Midbrain (tissue), 1 donor: ENCODE data around the gene BPIFB1.

Experiments
- DNase-seq: peaks from one replicate; lab custom pipeline; 2025; lab: John Stamatoyannopoulos, UW

Gene BPIFB1

DNA sequence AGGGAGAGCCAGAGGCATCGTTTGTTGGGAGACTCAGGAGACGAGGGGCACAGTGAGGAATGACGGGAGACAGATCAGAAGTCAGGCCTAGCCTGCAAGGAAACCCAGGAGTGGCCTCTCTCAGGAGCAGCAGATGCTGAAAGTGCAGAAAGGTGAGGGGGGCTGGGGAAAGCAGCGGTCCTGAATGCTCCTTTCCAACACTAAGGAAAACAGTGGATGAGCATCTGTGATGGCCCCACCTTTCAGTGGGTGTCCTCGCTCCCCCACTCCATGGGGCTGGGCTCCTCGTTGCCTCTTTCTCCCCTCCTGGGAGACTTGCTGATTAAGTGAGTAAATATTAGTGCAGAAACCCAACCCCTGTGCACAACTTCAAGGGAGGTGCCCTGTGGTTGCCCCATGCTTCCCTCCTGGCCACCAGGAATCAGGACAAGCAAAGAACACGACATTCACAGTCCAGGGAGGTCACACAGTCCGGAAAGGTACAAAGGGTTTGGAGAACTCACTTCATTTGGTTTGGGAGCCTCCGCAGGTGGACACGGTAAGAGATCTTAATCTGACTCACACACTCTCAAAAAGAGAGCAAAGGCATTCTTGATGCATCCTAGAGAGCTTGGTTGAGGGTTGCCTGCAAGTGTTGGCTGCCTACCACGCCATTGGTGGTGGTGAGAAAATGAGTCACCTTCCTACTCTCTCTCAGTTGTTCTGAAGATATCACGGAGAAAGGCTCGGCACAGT lies 9.7 kb upstream of the BPIFB1 start:
- no peak for DNase-seq

DNA sequence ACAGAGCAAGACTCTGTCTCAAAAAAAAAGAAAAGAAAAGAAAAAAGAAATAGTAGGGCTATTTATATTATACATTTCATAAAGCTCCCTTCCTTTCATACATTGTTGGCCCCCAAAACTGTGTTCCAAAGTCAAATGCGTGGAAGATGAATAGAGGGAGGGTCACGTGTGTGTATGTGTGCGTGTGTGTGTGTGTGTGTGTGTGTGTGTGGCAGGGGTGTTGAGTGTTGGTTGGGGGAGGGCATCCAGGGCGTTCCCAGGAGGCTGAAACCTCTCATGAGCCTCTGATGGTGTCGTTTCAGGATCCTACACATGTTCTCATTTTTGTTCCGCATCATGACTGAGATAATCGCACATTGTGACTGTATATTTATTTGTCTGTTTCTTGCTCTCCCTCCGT lies 7.8 kb upstream of the BPIFB1 start:
- no peak for DNase-seq

DNA sequence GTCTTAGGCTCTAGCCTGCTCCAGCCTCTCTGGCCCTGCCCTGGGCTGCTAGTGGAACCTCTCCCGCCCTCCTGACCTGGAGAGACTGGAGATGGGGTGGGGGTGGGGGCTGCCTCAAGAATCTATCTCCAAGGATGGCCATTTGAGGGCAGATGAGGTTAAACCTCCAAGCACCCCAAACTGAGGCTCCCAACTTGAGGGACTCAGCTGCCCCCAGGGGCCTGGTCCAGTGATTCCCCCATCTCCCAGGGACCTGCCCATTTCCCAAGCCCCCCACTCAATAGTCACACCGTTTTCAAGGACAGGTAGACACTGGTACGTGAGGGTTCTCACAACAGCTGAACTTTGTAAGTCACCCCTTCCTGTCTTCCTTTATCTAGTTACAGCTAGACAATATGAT lies 7.1 kb upstream of the BPIFB1 start:
- no peak for DNase-seq

DNA sequence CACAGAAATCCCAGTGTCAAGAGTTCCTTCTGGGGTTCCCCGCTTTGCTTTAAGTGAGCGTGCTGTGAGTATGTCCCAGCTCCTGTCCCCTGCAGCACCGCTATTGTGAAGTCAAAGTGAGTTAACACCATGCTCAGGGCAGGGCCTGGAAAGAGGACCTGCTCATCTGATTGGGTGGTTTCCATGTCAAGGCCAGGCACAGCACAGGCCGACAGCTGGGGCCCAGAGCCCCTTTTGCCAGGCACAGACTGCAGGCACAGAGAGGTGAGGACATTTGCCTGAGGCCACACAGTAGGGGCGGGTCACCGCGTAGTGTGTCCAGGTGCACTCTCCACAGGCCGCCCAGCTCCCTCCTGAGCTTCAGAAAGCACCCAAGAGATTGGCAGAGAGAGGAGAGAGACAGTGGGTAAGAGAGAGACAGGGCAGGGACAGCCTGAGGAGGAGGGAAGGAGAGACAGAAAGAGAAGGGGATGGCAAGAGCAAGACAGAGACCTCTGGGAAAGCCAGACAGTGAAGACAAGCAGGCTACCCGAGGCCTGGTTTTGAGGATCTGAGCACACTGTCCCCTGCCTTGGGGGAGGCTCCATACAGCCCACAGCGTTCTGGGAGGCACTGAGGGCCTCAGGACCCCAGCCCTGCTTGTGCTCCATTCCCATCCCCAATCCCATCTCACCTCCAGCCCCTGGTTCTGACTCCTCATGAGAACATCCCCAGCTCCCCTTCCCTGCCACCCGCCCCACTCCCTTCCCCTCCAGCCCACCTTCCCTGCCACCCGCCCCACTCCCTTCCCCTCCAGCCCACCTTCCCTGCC lies 6.5 kb upstream of the BPIFB1 start:
- DNase-seq = no peak

DNA sequence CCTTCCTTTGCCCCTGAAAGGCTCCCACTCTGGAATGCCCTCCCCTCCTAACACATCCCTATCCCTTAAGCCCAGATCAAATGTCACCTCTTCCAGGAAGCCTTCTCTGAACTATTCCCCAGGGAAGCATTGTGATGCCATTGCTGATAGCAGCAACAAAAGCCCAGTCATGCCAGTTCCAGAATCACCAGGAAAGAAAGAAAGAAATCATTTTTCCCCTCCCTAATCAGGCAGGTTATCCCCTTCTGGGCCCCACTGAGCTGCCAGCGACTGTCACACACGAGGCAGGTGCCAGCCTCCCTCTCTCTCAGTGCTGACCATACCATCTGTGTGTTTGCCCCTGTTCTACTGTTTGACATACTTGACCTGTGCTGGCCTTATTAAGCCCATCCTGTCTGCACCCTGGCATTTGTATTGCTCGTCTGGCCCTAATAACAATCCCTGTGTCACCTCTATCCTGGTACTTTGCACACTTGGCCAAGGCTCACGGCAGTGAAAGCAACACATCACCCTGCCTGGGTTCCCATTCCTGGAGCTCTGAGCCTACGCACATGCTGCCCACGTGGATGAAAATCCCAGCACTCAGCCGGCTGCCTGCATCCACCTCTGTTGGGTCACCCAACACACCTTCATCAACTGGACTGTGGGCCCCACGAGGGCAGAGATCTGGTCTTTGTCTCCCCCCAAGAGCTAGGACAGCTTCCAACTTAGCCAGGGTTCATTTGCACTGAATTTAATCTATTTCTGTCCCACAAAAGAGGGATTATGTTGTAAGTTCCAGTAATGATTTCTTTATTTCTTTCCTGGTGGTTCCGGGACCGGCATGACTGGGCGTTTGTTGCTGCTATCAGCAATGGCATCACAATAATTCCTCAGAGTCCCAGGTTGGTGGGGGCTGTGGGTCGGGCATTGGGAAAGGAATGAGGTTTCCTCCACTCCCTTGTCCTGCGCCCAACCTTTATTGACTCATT lies 5.3 kb upstream of the BPIFB1 start:
- DNase-seq = peak; percentile 3

DNA sequence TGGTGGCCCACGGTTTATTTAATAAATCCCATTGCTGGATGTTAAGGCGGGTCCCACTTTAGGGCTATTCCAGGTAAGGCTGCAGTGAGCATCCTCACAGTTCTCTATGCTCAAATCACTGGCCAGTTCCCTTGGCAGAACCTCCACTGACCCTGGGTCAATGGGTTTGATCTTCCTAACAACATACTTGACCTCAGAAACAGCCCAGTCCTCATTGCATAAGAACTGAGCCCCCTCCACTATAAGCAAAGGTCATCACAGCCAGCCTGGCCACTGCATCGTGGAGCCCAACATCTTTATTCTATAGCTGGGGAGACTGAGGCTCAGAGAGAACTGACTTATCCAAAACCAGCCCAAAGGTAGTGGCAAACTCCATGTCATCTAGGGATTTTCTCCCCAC lies 4.3 kb upstream of the BPIFB1 start:
- DNase-seq = no peak

DNA sequence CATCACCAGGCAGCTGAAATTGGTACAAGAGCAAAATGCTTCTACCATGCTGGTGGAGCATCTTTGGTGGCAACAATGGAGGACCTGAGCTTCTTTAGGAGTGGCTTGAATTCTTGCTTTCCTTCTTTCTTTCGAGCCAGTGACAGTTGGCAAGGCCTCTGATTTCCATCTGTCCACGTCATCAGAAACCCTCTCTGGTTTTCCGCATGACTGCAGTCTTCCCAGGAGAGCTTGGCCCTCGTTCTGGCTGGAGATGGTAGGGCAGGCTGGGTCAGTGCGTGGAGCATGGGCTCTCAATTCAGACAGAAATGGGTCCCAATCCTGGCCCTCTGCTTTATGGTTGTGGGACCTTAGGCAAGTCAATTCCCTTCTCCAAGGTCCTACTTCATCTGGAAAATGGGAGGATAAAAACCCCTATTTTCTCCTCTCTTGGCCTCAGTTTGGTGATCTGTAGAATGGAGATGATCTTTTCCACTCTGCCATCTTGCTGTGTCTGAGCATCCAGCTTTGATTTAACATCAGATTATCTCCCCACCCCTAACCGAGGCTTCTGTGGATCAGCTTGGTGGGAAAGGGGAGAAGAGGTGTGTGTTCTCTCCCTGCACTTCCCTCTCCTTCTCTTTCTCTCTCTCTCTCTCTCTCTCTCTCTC lies 3.6 kb upstream of the BPIFB1 start:
- DNase-seq = no peak

DNA sequence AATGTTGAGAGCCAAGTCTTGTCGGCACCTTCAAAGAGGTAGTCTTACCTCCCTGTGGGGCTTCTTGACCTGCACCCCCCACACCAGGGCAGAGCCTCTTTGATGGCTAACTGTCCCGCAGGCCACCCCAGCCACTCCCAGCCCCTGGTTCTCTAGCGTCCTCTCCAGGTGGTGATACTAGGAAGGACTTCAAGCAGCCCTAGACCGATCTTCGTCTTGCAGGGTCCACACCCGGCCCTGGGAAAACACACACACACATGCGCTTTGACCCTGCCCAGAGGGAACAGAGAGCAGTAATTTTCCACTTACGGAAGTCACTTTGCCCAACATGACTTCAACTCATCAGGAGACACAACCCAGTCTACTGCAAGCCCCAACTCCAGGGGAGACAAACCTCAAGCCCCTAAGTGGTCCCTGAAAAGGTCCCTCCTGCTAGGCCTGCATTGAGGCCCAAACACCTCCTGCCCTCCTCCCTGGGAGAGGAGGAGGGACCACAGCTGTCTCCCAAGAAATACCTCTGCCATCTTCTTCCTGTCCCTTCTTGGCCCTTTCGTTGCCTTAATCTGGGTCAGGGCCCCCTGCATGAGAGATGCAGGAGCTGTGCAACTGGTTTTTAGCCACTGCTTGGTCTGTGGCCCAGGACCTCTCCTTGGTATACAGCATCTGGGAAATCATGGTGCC lies 2.9 kb upstream of the BPIFB1 start:
- no peak for DNase-seq

DNA sequence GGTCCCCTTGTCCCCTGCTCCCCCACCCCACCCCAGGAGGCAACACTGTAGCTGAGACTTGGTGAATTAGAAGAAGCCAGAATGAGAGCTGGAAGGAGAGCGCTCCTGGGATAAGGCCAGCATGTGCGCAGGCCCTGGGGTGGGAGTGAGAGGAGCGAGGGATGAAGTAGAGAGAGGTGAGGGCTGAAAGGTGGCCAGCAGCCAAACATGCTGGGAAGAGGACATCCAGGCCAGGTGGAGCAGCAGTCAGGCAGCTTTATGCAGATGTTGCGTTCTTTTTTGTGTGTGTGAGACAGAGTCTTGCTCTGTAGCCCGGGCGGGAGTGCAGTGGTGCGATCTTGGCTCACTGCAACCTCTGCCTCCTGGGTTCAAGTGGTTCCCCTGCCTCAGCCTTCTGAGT lies 2.2 kb upstream of the BPIFB1 start:
- no peak for DNase-seq

DNA sequence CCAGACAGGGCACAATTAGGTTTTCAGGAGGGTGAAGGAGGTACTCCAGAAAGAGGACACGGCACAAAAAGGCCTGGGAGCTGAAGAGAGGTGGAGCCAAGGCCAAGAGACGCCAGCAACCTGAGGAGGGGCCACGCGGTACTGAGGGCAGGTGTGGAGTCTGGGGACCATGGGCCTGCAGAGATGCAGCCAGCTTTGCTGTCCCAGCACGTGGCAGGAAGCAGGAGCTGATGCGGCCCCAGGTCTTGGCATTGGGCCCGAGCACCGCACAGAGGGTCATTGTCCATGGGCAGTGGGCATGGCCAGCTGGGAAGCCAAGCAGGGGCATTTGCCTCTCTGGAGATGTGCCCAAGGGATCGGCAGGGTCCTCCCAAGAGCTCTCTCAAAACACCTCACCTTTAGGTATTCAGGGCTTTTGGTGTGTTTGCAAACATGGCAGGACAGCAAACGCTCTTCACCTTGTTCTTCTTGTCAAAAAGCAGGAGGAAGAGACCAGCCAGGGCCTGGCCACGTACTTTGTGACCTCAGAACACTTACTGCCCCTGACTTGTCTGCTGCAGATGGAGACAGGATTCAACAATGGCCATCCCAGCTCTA lies 1.4 kb upstream of the BPIFB1 start:
- DNase-seq = peak; percentile 33

DNA sequence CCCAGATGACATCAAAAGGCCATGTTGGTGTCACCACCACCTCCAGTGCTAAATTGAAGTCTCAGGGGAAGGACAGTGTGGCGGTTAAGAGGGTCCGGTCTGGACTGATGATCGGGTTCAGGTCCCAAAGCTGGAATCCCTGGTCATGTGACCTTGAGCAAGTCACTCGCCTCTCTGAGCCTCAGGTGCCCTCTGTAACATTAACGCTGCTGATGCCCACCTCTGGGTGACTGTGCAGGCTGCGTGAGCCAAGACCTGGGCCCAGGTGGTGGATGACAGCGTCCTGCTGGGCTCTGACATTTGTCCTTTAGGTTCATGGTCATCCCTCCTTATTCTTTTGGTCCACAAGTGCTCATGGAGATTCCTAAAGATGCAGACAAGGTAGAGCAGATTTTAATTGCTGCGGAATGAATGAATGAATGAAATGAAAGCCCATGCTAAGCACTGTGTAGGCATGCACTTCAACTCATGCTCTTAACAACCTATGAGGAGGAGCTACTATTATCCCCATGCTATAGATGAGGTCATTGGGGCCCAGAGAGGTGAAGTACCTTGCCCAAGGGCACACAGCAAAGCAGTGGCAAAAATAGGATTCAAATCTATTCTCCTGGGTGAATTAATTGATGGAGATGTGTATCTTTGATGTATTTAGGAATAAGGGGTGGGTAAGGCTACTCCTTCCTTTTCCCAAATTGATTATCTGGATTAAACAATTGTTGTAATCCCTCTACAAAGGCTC lies 649 bp upstream of the BPIFB1 start:
- no peak for DNase-seq

DNA sequence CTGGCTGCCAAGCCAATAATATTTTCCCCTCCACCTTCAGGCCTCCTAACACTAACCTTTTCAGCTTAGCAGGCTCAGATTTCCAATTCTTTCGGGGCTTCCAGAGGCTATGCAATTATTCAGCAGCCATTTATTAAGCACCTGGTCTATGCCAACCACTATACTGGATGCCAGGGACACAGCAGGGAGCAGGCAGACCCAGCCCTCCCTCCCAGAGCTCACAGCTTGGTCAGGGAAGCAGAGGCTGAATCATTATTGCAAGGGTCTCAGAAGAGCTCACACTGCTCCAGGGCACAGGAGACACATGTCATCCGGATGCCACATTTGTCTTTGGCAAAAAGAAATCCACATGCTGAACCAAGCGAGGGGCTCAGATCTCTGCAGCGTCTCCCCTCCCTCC lies 1.3 kb downstream of the BPIFB1 start:
- DNase-seq = no peak

DNA sequence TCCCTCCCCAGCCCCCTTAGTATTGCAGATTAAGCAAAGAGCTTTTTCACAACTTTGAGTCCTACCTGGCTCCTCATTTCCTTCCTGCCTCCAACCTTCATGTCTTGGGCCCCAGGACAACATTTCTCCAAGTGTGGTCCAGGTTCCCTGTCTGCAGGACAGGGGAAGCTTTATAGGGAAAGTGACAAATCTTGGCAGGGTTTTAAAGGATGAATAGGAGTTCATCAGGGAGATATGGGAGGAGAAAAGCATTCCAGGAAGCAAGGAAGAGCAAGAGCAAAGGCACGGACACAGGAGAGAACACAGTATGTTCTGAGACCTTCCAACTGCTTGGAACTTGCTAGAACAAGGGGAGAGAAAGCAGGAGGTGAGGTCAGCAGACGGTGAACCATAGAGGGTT lies 1.9 kb downstream of the BPIFB1 start:
- DNase-seq = no peak

DNA sequence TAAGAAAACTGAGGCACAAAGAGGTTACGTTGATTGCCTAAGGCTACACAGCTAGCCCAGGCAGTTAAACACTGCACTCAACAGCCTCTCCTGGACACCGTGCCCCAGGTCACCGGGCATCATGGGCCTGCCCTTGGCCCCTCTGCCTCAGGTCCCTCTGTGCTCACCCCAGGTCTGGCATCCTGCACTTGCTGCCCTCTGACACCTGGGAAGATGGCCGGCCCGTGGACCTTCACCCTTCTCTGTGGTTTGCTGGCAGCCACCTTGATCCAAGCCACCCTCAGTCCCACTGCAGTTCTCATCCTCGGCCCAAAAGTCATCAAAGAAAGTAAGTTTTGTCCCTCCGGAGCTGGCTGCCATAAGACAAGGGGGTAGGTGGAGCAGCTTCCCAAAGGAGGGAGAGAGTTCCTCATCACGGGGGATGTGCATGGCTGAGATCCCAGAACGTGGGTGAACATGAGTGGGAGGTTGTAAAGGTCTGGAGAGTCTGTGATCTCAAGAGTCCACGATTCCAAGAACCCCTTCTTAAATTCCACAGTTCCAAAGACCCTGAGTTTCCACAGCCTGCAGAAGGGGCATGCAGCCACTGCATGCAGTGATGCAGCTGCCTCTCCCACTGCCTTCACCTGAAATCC lies 3.0 kb downstream of the BPIFB1 start:
- DNase-seq = no peak

DNA sequence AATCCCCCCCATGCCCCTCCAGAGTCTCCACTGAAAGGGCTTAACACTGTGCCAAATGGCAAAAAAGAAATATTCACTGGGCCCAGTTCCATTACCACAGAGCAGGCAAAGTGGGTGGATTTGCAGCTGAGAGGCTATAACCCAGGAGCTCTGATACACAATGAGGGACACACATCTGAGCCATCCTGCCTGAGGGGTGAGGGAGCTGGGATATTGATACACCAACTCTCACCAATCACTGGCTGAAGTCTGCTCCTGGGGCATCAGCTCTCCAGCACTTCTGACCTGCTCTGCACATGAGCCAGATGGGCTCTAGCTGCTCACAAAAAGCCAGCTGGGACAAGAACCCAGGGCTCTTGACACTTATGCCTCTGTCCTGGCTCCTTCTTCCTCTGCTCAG lies 4.9 kb downstream of the BPIFB1 start:
- no peak for DNase-seq

DNA sequence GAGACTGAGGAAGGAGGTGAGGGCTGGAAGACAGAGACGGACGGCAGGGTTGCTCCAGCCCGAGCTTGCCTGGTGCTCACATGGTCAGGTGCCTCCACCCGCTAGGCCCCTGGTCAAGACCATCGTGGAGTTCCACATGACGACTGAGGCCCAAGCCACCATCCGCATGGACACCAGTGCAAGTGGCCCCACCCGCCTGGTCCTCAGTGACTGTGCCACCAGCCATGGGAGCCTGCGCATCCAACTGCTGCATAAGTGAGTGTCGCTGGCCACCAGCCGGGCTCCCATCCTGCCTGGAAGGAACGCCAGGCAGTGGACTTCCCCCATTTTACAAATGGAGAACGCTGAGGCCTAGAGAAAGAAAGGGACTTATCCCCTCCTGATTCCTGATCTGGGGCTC lies 7.8 kb downstream of the BPIFB1 start:
- no peak for DNase-seq

DNA sequence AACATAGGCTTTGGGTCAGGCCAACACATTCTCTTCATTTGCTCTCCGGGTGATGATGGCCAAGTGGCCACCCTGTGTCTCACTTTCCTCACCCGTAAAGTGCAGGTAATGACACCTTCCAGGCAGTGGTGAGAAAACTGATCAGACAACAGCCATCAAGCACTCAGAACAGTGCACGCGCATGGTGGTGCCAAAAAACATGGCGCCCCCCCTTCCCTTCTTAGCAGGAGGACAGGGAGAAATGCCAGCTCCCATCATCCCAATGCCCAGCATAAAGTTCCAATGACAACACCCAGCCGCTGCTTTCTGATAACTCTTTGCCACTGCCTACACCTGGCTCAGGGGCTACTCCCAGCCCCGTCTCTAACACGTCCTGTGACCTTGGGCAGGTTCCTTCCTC lies 8.4 kb downstream of the BPIFB1 start:
- DNase-seq = no peak

DNA sequence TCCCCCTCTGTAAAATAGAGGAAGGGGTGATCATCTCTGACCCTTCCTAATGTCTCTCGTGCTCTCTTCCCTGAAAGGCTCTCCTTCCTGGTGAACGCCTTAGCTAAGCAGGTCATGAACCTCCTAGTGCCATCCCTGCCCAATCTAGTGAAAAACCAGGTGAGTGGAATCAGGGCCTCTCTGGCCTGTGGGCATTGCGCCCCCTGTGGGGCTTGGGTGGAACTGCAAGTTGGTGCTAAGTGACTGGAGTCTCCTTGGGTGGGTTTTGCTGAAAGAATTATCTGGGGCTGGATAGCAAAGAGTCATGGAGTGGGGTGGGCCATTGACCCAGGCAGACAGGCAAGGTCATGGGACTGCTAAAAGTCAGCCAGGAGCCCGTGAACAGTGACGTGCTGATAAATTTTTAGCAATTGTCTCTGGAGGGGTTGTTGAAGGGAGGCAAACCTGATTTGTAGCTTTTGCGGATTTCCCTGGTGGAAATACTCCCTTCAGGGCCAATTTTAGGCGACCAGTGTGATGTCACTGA lies 8.9 kb downstream of the BPIFB1 start:
- DNase-seq = peak; percentile 39

DNA sequence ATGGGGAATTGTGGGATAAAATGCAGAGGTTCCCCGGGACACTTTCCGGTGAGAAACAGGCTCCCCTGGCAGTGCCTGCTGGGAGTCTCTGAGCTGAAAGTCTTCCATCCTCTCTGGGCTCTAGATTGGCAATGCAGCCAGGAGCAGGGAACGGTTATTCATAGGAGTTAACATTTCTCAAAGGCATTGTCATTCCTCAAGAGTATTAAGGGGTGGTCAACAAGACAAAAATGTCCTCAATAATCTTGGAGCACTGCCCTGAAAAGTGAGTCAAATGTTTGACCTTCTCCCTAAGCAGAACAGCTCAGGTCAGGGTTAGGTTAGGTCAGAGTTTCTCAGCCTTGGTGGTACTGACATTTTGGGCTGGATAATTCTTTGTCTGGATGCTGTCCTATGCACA lies 13.2 kb downstream of the BPIFB1 start:
- DNase-seq = no peak
